Panc1 (cell line): ENCODE data around the gene CERT1. TPM values are rescaled to one million over a fixed set of nuclear protein-coding genes. Genes with fewer than 3 reads are reported as not detected.
"Not testable (repeated sequence)": the region's sequence is repeated elsewhere in the genome, so short reads cannot be mapped to it uniquely, and the experiment has no call there.

Experiments used
- ATAC-seq: fragments of 200-7000 bp; cut with Tn5 transposase; 2 replicates; pipeline ENCODE4 v1.9.1; 2020; ENCODE audit warnings: mild to moderate bottlenecking, moderate library complexity
- BruUV-seq: library from RNA; stranded (reverse); fragments of 400-500 nt; replicated peaks from 2 replicates; lab custom pipeline; 2021; lab: Mats Ljungman, UMichigan
- CTCF ChIA-PET: fragments of 300-600 bp; sonication (Branson Sonifier 250); formaldehyde crosslinking; loops from one replicate; lab custom pipeline; 2022; ENCODE audit warnings: antibody characterized with exemption; lab: Charles Lee
- POLR2A ChIA-PET: fragments of 300-600 bp; sonication (Branson Sonifier 250); formaldehyde crosslinking; loops from one replicate; lab custom pipeline; 2022; ENCODE audit warnings: antibody characterized with exemption; lab: Charles Lee
- DNase-seq: peaks from one replicate; pipeline ENCODE4 v3.0.0-alpha.2; 2010; ENCODE audit warnings: low read depth, low spot score
- H3K27ac ChIP-seq: 2 replicates; pipeline ENCODE4 v1.5.1; 2011; ENCODE audit warnings: mild to moderate bottlenecking, low read length, inconsistent platforms
- H3K27me3 ChIP-seq: fragments of 200-500 bp; sonication (Bioruptor generic); 2 replicates; pipeline ENCODE4 v1.6.0; 2014; ENCODE audit warnings: low read length, inconsistent platforms; ENCODE audit not compliant: control insufficient read depth, insufficient read depth
- H3K36me3 ChIP-seq: fragments of 200-500 bp; sonication (Bioruptor generic); 2 replicates; pipeline ENCODE4 v1.5.1; 2014; ENCODE audit warnings: inconsistent platforms, mild to moderate bottlenecking, low read length, moderate library complexity; ENCODE audit not compliant: control insufficient read depth, insufficient read depth
- H3K4me1 ChIP-seq: 2 replicates; pipeline ENCODE4 v1.5.1; 2011; ENCODE audit warnings: inconsistent platforms, mild to moderate bottlenecking, low read length, moderate library complexity; ENCODE audit not compliant: control insufficient read depth, insufficient read depth
- H3K4me3 ChIP-seq, 2 experiments: 2 replicates each; pipeline ENCODE4 v1.5.1; 2011 to 2012; ENCODE audit warnings: low read depth in 2 of 2, low read length in 2 of 2, mild to moderate bottlenecking in 2 of 2, inconsistent platforms in 1 of 2, moderate library complexity in 1 of 2
- H3K9me3 ChIP-seq: fragments of 200-500 bp; sonication (Bioruptor generic); 2 replicates; pipeline ENCODE4 v1.5.1; 2014; ENCODE audit warnings: low read depth, mild to moderate bottlenecking, inconsistent platforms, low read length, moderate library complexity; ENCODE audit not compliant: control insufficient read depth, insufficient read depth
- CTCF ChIP-seq: fragments of 450-650 bp; IDR thresholded peaks from 2 replicates; pipeline ENCODE4 v1.5.1; 2017; ENCODE audit warnings: mild to moderate bottlenecking
- POLR2AphosphoS5 ChIP-seq: IDR thresholded peaks from 2 replicates; pipeline ENCODE4 v1.6.1; 2012; ENCODE audit warnings: mild to moderate bottlenecking, low read depth, low read length, moderate library complexity
- SIN3A ChIP-seq: IDR thresholded peaks from 2 replicates; pipeline ENCODE4 v1.6.1; 2012; ENCODE audit warnings: low read depth, mild to moderate bottlenecking, low read length, moderate library complexity, borderline replicate concordance; ENCODE audit not compliant: insufficient read depth
- TCF7L2 ChIP-seq: IDR thresholded peaks from 2 replicates; pipeline ENCODE4 v1.6.1; 2011; ENCODE audit warnings: mild to moderate bottlenecking, low read depth, low read length, inconsistent platforms
- in situ Hi-C: cut with HindIII; loops from 2 replicates; pipeline ENCODE4 v1.10.0; 2016; ENCODE audit warnings: low sequenced_read_pairs, low pct_unique_long_range_greater_than_20kb
- intact Hi-C: fragments of 100-400 bp; cut with micrococcal nuclease; formaldehyde crosslinking; loops from one replicate; pipeline ENCODE4 v1.10.0; 2022; ENCODE audit not compliant: unreplicated experiment
- total RNA-seq: library from RNA; stranded (reverse); gene quantifications from one replicate; pipeline ENCODE4 v1.2.1, GENCODE V29; 2021; ENCODE audit not compliant: unreplicated experiment
- TF ChIP-seq, protein P1 (sequence below), 2 experiments: IDR thresholded peaks; 2 replicates each; pipeline ENCODE4 v1.6.1; 2011 to 2012; ENCODE audit warnings: low read depth in 2 of 2, control low read depth in 1 of 2, low read length in 1 of 2, mild to moderate bottlenecking in 1 of 2, moderate library complexity in 1 of 2; ENCODE audit not compliant: insufficient read depth in 1 of 2

Gene CERT1
- total RNA-seq, 1 experiment from 2014 or later = 26.7 TPM

DNA sequence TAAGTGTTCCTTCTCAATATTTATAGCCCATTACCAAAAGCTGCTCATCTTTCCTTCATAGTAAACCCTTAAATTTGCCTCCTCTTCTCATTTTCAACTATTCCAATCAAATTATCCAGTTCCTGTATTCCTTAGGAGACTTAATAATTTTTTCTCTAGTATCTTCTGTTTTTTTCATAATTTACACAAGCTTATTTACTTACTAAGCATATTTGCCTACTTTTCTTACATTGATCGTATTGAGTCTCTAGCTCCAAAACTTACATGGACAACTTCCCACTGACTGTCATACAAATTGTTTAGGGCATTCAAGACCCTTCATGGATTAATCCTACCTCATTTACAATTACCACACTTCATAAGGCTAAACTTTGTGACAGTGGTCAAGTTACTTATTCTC lies 3.6 kb downstream of the CERT1 start:
- DNase-seq (no peak), ATAC-seq (no peak)
- no peaks in the 10 kb centered on the region for H3K27me3 ChIP-seq
- intact Hi-C loops (no loop called here), in situ Hi-C loops (no loop called here)
- no peaks in the 10 kb centered on the region; the same call in none of the 2 replicates for H3K36me3 ChIP-seq
- H3K9me3 ChIP-seq = no peaks in the 10 kb centered on the region
- H3K4me1 ChIP-seq = peaks cover 5% of the 10 kb centered on the region
- CTCF ChIA-PET = no interaction called here
- H3K4me3 ChIP-seq = no peak overlapping the region
- H3K27ac ChIP-seq = no peak overlapping the region
- no peak for TF ChIP-seq CTCF
- TF ChIP-seq SIN3A = no peak
- BruUV-seq = no TSS peak
- POLR2A ChIA-PET = interaction anchor here (0.8 kb wide), 1 partner anchor 171 kb away, joined by 3 read pairs; the partner anchor contains the start of gene HMGCR

- POLR2A ChIA-PET = interaction anchor here (0.6 kb wide), 1 partner anchor 129 kb away, joined by 3 read pairs; no protein-coding TSS in a partner anchor
- ATAC-seq, H3K4me3 ChIP-seq, H3K9me3 ChIP-seq, DNase-seq, H3K36me3 ChIP-seq, H3K27me3 ChIP-seq, H3K4me1 ChIP-seq, in situ Hi-C loops, H3K27ac ChIP-seq, CTCF ChIA-PET, intact Hi-C loops, BruUV-seq: not testable (repeated sequence)
These were observed 6.3 kb downstream of the CERT1 start for GRCh38 chr5:75505112-75505511.

- POLR2A ChIA-PET, BruUV-seq, in situ Hi-C loops: not testable (repeated sequence)
These were observed 12.6 kb downstream of the CERT1 start for GRCh38 chr5:75498875-75499274.

DNA sequence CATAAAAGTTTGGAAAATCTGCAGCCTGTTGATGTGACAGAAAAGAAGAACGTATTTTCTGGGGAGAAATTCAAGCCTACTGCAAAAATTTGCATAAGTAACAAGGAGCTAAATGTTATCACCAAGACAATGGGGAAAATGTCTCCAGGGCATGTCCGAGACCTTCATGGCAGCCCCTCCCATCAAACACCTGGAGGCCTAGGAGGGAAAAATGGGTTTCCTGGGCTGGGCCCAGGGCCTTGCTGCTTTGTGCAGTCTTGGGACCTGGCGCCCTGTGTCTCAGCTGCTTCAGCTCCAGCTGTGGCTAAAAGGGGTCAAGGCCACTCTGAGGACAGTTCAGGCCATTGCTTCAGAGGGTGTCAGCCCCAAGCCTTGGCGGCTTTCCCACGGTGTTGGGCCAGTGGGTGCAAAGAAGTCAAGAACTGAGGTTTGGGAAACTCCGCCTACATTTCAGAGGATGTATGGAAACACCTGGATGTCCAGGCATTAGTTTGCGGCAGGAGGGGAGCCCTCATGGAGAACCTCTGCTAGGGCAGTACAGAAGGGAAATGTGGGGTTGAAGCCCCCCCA lies 13.1 kb downstream of the CERT1 start:
- TF ChIP-seq, protein P1, sequence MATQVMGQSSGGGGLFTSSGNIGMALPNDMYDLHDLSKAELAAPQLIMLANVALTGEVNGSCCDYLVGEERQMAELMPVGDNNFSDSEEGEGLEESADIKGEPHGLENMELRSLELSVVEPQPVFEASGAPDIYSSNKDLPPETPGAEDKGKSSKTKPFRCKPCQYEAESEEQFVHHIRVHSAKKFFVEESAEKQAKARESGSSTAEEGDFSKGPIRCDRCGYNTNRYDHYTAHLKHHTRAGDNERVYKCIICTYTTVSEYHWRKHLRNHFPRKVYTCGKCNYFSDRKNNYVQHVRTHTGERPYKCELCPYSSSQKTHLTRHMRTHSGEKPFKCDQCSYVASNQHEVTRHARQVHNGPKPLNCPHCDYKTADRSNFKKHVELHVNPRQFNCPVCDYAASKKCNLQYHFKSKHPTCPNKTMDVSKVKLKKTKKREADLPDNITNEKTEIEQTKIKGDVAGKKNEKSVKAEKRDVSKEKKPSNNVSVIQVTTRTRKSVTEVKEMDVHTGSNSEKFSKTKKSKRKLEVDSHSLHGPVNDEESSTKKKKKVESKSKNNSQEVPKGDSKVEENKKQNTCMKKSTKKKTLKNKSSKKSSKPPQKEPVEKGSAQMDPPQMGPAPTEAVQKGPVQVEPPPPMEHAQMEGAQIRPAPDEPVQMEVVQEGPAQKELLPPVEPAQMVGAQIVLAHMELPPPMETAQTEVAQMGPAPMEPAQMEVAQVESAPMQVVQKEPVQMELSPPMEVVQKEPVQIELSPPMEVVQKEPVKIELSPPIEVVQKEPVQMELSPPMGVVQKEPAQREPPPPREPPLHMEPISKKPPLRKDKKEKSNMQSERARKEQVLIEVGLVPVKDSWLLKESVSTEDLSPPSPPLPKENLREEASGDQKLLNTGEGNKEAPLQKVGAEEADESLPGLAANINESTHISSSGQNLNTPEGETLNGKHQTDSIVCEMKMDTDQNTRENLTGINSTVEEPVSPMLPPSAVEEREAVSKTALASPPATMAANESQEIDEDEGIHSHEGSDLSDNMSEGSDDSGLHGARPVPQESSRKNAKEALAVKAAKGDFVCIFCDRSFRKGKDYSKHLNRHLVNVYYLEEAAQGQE (IDR thresholded peaks at IDR 0.05; ENCODE audit: insufficient read depth in 1 of 2, low read depth in 2 of 2, low read length in 1 of 2) = no peak
- TF ChIP-seq TCF7L2 (no peak), CTCF (no peak), POLR2AphosphoS5 (no peak), SIN3A (no peak)
- no TSS peak for BruUV-seq
- ATAC-seq (no peak), DNase-seq (no peak)
- H3K4me1 ChIP-seq = no peaks in the 10 kb centered on the region; the same call in 1 of the 2 replicates
- H3K27me3 ChIP-seq = no peaks in the 10 kb centered on the region
- no peak overlapping the region for H3K27ac ChIP-seq
- no peaks in the 10 kb centered on the region for H3K9me3 ChIP-seq
- intact Hi-C loops (no loop called here), in situ Hi-C loops (no loop called here)
- no peaks in the 10 kb centered on the region for H3K36me3 ChIP-seq
- CTCF ChIA-PET = no interaction called here
- POLR2A ChIA-PET = no interaction called here
- no peak overlapping the region for H3K4me3 ChIP-seq

More at GRCh38 chr5:75498875-75499274, 12.6 kb downstream of the CERT1 start:
- H3K27ac ChIP-seq, CTCF ChIA-PET, intact Hi-C loops, H3K36me3 ChIP-seq, H3K9me3 ChIP-seq, H3K4me1 ChIP-seq, H3K4me3 ChIP-seq, H3K27me3 ChIP-seq, ATAC-seq, DNase-seq: not testable (repeated sequence)
